Measurements from ENCODE around the gene LYRM9. TPM values are rescaled to one million over a fixed set of nuclear protein-coding genes. Genes with fewer than 3 reads are reported as not detected.

The LYRM9 gene
- polyA plus RNA-seq, 1 of the 3 experiments (the other 2 are of a cell fraction), result 4.6 TPM

DNA sequence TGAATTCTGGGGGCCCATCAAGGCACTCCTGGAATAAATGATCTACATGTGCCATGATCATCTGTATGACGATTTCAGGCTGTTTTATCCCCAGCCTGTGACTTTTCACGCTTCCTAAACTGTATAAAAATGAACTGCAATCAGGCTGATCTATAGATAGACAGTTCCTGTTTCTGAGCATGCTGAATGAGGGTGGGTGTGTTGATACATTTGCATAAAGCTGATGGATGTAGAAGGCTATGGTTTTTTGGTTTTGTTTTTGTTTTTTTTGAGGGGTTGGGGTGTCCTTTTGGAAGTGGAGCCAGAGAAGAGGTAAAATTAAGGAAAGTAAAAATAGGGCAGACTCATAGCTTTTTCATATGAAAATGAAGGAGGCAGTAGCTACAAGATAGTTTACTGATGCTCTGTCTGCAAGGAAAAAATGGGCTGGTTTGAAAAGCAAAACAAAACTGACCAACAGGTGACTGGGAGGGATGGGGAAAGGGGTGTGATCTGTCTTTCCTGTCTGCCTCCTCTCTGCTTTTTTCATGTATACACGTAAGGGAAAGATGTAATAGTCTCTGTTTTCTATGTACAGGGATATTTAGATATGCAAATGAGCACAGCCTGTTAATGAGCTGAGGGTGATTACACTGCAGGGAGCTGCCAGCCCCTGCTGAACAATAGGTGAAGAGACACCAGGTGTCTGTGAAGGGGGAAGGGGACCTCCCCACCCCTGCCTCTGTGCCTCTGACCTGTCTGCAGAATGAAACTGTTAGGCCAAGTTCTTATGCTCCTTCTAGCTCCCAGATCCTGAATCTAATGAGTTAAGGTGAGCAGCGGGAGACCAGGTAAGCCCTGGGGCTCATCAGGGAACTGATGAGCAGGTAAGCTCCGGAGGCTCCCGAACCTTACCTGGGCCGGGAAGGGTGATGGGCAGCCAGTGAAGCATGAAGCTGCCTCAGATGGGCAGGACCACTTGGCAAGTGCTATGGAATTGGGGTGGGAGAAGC lies 46.6 kb upstream of the LYRM9 start:
- no peaks in the 10 kb centered on the region for H3K27me3 ChIP-seq (ENCODE audit: insufficient read depth)
- no peak overlapping the region for H3K4me3 ChIP-seq (ENCODE audit: low read depth in 2 of 2, low read length in 1 of 2)
- H3K36me3 ChIP-seq (replicated peaks in 1 of 2; ENCODE audit: control insufficient read depth in 1 of 2, insufficient read depth in 2 of 2, low read length in 1 of 2), result no peaks in the 10 kb centered on the region
- H3K9me2 ChIP-seq, result no peaks in the 10 kb centered on the region
- no peak overlapping the region for H3K4me2 ChIP-seq
- H4K20me1 ChIP-seq (ENCODE audit: insufficient read depth), result no peaks in the 10 kb centered on the region
- no peak overlapping the region for H2AFZ ChIP-seq (ENCODE audit: low read depth)
- H3K27ac ChIP-seq (ENCODE audit: low read depth in 2 of 2, low read length in 1 of 2), result no peak overlapping the region
- TF ChIP-seq GATA2 (CRISPR knock-in tag; IDR thresholded peaks at IDR 0.05) (no peak), NFIC (IDR thresholded peaks at IDR 0.05; ENCODE audit: borderline replicate concordance) (no peak), EP300 (IDR thresholded peaks at IDR 0.05; ENCODE audit: borderline replicate concordance in 1 of 2, low read depth in 1 of 2, low read length in 1 of 2) (no peak), RCOR1 (IDR thresholded peaks at IDR 0.05; ENCODE audit: low read length) (no peak), RFX5 (IDR thresholded peaks at IDR 0.05; ENCODE audit: low read length) (no peak), EZH2phosphoT487 (IDR thresholded peaks at IDR 0.05; ENCODE audit: borderline replicate concordance, low read depth) (no peak), SIN3A (IDR thresholded peaks at IDR 0.05; ENCODE audit: borderline replicate concordance, low read depth, low read length) (no peak), NRF1 (IDR thresholded peaks at IDR 0.05; ENCODE audit: low read depth, low read length) (no peak), SMC3 (IDR thresholded peaks at IDR 0.05; ENCODE audit: low read depth, low read length) (no peak), FOXJ3 (CRISPR knock-in tag; IDR thresholded peaks at IDR 0.05) (no peak), TEAD4 (IDR thresholded peaks at IDR 0.05; ENCODE audit: borderline replicate concordance, insufficient read depth) (no peak), GABPA (IDR thresholded peaks at IDR 0.05; ENCODE audit: low read depth) (no peak), RAD21 (IDR thresholded peaks at IDR 0.05; ENCODE audit: low read length) (no peak), ELF1 (IDR thresholded peaks at IDR 0.05) (no peak), MEF2A (IDR thresholded peaks at IDR 0.05; ENCODE audit: borderline replicate concordance, low read depth) (no peak)
- TF ChIP-seq, protein P1, sequence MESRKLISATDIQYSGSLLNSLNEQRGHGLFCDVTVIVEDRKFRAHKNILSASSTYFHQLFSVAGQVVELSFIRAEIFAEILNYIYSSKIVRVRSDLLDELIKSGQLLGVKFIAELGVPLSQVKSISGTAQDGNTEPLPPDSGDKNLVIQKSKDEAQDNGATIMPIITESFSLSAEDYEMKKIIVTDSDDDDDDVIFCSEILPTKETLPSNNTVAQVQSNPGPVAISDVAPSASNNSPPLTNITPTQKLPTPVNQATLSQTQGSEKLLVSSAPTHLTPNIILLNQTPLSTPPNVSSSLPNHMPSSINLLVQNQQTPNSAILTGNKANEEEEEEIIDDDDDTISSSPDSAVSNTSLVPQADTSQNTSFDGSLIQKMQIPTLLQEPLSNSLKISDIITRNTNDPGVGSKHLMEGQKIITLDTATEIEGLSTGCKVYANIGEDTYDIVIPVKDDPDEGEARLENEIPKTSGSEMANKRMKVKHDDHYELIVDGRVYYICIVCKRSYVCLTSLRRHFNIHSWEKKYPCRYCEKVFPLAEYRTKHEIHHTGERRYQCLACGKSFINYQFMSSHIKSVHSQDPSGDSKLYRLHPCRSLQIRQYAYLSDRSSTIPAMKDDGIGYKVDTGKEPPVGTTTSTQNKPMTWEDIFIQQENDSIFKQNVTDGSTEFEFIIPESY (IDR thresholded peaks at IDR 0.05; ENCODE audit: borderline replicate concordance, low read depth), result no peak
- TF ChIP-seq, protein P2, sequence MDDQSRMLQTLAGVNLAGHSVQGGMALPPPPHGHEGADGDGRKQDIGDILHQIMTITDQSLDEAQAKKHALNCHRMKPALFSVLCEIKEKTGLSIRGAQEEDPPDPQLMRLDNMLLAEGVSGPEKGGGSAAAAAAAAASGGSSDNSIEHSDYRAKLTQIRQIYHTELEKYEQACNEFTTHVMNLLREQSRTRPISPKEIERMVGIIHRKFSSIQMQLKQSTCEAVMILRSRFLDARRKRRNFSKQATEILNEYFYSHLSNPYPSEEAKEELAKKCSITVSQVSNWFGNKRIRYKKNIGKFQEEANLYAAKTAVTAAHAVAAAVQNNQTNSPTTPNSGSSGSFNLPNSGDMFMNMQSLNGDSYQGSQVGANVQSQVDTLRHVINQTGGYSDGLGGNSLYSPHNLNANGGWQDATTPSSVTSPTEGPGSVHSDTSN (IDR thresholded peaks at IDR 0.05), result no peak
- TF ChIP-seq, protein P3, sequence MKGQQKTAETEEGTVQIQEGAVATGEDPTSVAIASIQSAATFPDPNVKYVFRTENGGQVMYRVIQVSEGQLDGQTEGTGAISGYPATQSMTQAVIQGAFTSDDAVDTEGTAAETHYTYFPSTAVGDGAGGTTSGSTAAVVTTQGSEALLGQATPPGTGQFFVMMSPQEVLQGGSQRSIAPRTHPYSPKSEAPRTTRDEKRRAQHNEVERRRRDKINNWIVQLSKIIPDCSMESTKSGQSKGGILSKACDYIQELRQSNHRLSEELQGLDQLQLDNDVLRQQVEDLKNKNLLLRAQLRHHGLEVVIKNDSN (IDR thresholded peaks at IDR 0.05; ENCODE audit: borderline replicate concordance, low read depth), result no peak
- TF ChIP-seq, protein P4, sequence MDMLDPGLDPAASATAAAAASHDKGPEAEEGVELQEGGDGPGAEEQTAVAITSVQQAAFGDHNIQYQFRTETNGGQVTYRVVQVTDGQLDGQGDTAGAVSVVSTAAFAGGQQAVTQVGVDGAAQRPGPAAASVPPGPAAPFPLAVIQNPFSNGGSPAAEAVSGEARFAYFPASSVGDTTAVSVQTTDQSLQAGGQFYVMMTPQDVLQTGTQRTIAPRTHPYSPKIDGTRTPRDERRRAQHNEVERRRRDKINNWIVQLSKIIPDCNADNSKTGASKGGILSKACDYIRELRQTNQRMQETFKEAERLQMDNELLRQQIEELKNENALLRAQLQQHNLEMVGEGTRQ (IDR thresholded peaks at IDR 0.05; ENCODE audit: borderline replicate concordance, low read depth, low read length), result no peak
- TF ChIP-seq, protein P5, sequence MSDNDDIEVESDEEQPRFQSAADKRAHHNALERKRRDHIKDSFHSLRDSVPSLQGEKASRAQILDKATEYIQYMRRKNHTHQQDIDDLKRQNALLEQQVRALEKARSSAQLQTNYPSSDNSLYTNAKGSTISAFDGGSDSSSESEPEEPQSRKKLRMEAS (IDR thresholded peaks at IDR 0.05; ENCODE audit: low read depth), result no peak
- H3K79me2 ChIP-seq (ENCODE audit: insufficient read depth), result no peaks in the 10 kb centered on the region
- 48% methylated on average over 6 of the region's 7 CpGs for WGBS (ENCODE audit: low lambda C conversion rate)
- POLR2A ChIA-PET, result no interaction called here
- no peaks in the 10 kb centered on the region for H3K9me3 ChIP-seq
- no peaks in the 10 kb centered on the region; a peak in 1 of 4 replicates for H3K4me1 ChIP-seq (ENCODE audit: control insufficient read depth in 1 of 2, insufficient read depth in 2 of 2, low read depth in 1 of 2, low read length in 1 of 2)
- no peaks in the 10 kb centered on the region for H3F3A ChIP-seq (replicated peaks; ENCODE audit: insufficient read depth)
- CTCF ChIA-PET, result no interaction called here
- DNase-seq, result no peak
- H3K9ac ChIP-seq, result no peak overlapping the region

Data from SK-N-SH (cell line).